Thyroid gland (tissue), 4 donors: ENCODE results near the gene CHST12.

Experiments used
- POLR2A ChIP-seq, 2 donors: fragments of 450-650 bp; IDR thresholded peaks; one replicate each; pipeline ENCODE4 v1.6.1; 2017; ENCODE audit warnings: antibody characterized with exemption in 2 of 2, mild to moderate bottlenecking in 2 of 2, moderate library complexity in 1 of 2
- TF ChIP-seq, protein P1 (sequence below), 6 experiments: fragments of 200-600 bp in 3 of 6; fragments of 450-650 bp in 3 of 6; sonication (generic) in 3 of 6; IDR thresholded peaks; one replicate each; pipeline ENCODE4 v1.5.1; 2016 to 2019; ENCODE audit warnings: antibody characterized with exemption in 6 of 6, mild to moderate bottlenecking in 2 of 6, inconsistent platforms in 1 of 6, moderate library complexity in 1 of 6

DNA sequence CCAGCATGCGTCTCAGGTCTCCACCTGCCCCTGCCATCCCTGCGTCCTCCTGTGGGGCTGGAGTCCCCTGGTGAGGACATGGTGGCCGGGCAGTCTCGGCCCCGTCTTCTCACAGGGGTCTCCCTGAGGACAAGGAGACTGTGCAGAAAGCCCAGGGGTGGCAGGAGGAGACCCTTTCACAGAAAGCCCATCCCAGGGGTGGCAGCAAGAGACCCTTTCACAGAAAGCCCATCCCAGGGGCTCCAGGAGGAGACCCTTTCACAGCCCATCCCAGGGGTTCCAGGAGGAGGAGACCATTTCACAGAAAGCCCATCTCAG is 14.8 kb upstream of the CHST12 start:
- no peak for TF ChIP-seq POLR2A (IDR thresholded peaks at IDR 0.05)
- TF ChIP-seq, protein P1, sequence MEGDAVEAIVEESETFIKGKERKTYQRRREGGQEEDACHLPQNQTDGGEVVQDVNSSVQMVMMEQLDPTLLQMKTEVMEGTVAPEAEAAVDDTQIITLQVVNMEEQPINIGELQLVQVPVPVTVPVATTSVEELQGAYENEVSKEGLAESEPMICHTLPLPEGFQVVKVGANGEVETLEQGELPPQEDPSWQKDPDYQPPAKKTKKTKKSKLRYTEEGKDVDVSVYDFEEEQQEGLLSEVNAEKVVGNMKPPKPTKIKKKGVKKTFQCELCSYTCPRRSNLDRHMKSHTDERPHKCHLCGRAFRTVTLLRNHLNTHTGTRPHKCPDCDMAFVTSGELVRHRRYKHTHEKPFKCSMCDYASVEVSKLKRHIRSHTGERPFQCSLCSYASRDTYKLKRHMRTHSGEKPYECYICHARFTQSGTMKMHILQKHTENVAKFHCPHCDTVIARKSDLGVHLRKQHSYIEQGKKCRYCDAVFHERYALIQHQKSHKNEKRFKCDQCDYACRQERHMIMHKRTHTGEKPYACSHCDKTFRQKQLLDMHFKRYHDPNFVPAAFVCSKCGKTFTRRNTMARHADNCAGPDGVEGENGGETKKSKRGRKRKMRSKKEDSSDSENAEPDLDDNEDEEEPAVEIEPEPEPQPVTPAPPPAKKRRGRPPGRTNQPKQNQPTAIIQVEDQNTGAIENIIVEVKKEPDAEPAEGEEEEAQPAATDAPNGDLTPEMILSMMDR (IDR thresholded peaks at IDR 0.05), result no peak
